Globus pallidus (tissue), 1 donor: ENCODE measurements around the gene BBS1.

Experiments
- DNase-seq: peaks from one replicate; pipeline ENCODE4 v3.0.0-alpha.2; 2015; ENCODE audit warnings: low spot score

BBS1 gene

GRCh38 chr11:66477263-66478201 is 32.9 kb upstream of the BBS1 start:
- DNase-seq, result no peak

- DNase-seq, result no peak
These were observed 31.6 kb upstream of the BBS1 start for GRCh38 chr11:66478729-66479393.

GRCh38 chr11:66479394-66480116 is 30.9 kb upstream of the BBS1 start:
- DNase-seq, result peak; percentile 16

GRCh38 chr11:66480117-66480938 is 30.1 kb upstream of the BBS1 start, which contains the start of gene DPP3:
DPP3 (plus strand) TSS chr11:66480434; CDS start chr11:66482201, 1,767 bp downstream.
- peak; percentile 96 for DNase-seq

- no peak for DNase-seq
These were observed 25.5 kb upstream of the BBS1 start for GRCh38 chr11:66484806-66485380.

GRCh38 chr11:66488957-66489356 is 21.5 kb upstream of the BBS1 start:
- no peak for DNase-seq

- no peak for DNase-seq
These were observed 20.8 kb upstream of the BBS1 start for GRCh38 chr11:66489636-66490035.

- no peak for DNase-seq
These were observed 19.0 kb upstream of the BBS1 start for GRCh38 chr11:66491315-66491935.

GRCh38 chr11:66492161-66492865 is 18.1 kb upstream of the BBS1 start:
- no peak for DNase-seq

GRCh38 chr11:66493130-66493529 is 17.3 kb upstream of the BBS1 start:
- DNase-seq, result no peak

- no peak for DNase-seq
These were observed 16.0 kb upstream of the BBS1 start for GRCh38 chr11:66494458-66494857.

GRCh38 chr11:66494935-66495334 is 15.5 kb upstream of the BBS1 start:
- DNase-seq, result no peak

- DNase-seq, result no peak
These were observed 15.0 kb upstream of the BBS1 start for GRCh38 chr11:66495401-66495854.

GRCh38 chr11:66497206-66497605 is 13.2 kb upstream of the BBS1 start:
- DNase-seq, result no peak

- no peak for DNase-seq
These were observed 11.9 kb upstream of the BBS1 start for GRCh38 chr11:66498506-66498905.

- DNase-seq, result no peak
These were observed 5.1 kb upstream of the BBS1 start for GRCh38 chr11:66505276-66505816.

GRCh38 chr11:66509131-66509561 is 1.3 kb upstream of the BBS1 start:
- no peak for DNase-seq

GRCh38 chr11:66510990-66511339 is 530 bp downstream of the BBS1 start:
- no peak for DNase-seq

- DNase-seq, result no peak
These were observed 13.2 kb downstream of the BBS1 start for GRCh38 chr11:66523611-66524010.
